NCI-H2081 (cell line): ENCODE measurements around the gene TRIM62.

Experiments used
- DNase-seq, 2 experiments: peaks; one replicate each; lab custom pipeline; 2025; lab: John Stamatoyannopoulos, UW

The TRIM62 gene

DNA sequence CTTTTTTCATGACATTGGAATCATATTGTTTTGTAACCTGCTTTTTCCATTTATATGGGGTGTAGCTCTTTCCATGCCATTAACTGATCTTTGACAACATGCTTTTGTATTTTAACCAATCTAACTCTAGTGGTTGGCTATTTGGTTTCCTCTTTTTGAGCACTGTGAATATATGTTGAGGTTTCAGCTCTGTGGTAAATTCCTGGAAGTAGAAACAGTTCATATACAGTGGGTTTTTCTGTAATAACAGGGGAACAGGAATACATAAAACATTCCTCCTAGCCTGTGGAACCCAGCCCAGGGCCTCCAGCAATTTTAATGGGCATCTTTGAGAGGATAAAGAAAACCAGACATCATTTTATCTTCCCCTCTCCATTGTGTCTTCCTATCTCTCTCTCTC lies 83.5 kb downstream of the TRIM62 start:
- DNase-seq: no peak

DNA sequence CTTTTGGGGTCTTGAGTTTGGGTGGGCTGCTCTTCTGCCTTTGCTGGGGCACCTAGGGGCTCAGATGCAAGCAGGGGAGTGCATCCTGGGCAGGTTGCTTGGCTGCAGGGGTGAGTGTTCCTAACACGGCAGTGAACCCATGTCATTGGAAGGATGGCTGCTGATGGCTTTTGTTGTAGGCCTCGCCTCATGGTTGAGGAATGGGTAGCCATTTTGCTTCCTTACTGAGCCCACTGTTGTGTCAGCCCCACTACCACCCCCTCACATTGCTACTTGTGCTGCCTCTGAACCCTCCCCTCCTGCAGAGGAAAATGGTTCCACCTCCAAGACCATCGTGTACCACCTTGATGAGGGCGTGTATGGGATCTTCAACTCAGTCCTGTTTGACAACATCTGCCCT lies 84.1 kb downstream of the TRIM62 start:
- DNase-seq: no peak

DNA sequence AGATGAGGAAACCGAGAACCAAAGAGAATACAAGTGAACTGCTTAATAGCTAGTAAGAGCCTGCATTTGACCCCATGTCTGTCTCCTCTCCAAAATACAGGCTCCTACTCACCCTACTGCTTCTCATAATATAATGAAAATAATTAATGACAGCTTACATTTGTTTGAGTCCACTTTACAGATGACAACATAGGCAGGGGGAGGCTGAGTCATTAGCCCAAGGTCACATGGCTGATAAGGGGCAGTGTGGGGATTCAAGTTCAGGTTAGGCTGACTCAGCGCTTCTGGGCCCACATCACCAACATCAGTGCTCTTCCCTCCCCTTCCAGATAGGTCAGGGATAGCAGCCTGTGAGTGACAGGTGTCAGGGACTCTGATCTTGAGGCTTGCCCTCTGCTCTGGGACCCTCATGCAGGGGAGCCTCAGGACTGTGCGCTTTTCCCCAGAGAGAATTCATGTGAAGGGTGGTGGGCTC lies 84.7 kb downstream of the TRIM62 start:
- no peak for DNase-seq

DNA sequence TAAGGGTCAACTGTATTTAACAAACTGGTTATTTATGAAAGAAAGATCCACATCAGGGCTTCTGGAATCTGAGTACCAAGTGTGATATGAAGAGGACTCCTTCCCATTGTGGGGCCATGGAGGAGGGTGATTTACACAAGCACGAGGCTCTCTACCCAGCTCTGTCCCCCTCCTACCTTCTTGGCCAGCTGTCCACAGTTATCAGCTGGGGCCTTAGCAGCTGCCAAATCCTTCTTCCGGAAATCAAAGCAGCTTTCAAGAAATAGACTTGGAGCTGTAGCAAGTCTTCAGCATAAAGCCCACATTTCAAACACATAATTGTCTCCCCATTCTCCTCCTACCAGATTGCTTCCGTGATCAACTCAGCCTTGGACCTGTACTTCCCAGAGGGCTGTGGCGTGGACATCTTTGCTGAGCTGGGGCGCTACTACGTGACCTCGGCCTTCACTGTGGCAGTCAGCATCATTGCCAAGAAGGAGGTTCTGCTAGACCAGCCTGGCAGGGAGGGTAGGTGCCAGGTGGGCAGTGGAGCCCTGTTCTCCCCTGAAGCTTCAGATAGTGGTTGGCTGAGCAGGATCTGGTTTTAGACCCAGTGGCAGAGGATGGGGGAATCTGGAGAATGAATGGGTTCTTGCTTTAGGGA lies 85.4 kb downstream of the TRIM62 start:
- DNase-seq: no peak
